ENCODE data around the gene ZFAND3. TPM values are rescaled to one million over a fixed set of nuclear protein-coding genes. Genes with fewer than 3 reads are reported as not detected.

The ZFAND3 gene
- polyA plus RNA-seq, 1 experiment = 15.5 TPM

GRCh38 chr6:37794825-37795224, 24.7 kb upstream of the ZFAND3 start:
- TF ChIP-seq CTCF (IDR thresholded peaks at IDR 0.05; ENCODE audit: low read depth, low read length) = no peak
- no peak for DNase-seq (ENCODE audit: low read depth, low spot score)
- ChIA-PET CTCF (interaction anchor here (0.5 to 1.0 kb wide), 3 partner anchors 11 to 124 kb away, joined by 4 to 7 read pairs (median 5); no protein-coding TSS in a partner anchor), POLR2A (no interaction called here)
- H3K9me3 ChIP-seq (ENCODE audit: control insufficient read depth, insufficient read depth, low read length) = no peaks in the 10 kb centered on the region
- no peaks in the 10 kb centered on the region for H3K27me3 ChIP-seq (ENCODE audit: control insufficient read depth, insufficient read depth, low read length)
- no peak overlapping the region for H3K4me3 ChIP-seq (ENCODE audit: low read depth, low read length)
- no peak overlapping the region for H3K27ac ChIP-seq (ENCODE audit: low read depth, low read length)

GRCh38 chr6:37798436-37799262, 20.9 kb upstream of the ZFAND3 start:
- H3K27me3 ChIP-seq (ENCODE audit: control insufficient read depth, insufficient read depth, low read length) = peaks cover 6% of the 10 kb centered on the region
- CTCF ChIA-PET = interaction anchor here (0.5 to 0.9 kb wide), 2 partner anchors 15 to 695 kb away, joined by 3 read pairs; no protein-coding TSS in a partner anchor
- no peak for TF ChIP-seq CTCF (IDR thresholded peaks at IDR 0.05; ENCODE audit: low read depth, low read length)
- DNase-seq (ENCODE audit: low read depth, low spot score) = no peak
- H3K27ac ChIP-seq (ENCODE audit: low read depth, low read length) = no peak overlapping the region
- H3K9me3 ChIP-seq (ENCODE audit: control insufficient read depth, insufficient read depth, low read length) = no peaks in the 10 kb centered on the region
- POLR2A ChIA-PET = no interaction called here
- no peak overlapping the region for H3K4me3 ChIP-seq (ENCODE audit: low read depth, low read length)

DNA sequence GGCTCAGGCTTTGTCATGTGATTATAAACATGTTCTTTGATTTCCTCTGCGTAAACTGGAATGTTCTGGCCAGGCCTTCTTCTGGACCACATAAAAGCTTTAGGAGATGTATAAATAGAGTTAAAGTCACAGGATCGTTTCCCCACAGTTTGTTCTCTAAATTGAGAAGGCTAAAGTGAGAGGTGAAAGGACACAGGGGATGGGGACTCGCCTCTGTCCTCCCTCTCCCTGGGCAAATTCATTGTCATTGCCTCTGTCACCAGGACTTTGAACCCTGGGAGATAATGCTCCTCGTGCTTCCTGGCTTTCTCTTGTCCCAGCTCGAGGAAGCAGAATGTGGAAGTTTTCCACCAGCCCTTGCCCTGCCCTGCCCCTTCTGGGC, 20.3 kb upstream of the ZFAND3 start:
- no peak for TF ChIP-seq CTCF (IDR thresholded peaks at IDR 0.05; ENCODE audit: low read depth, low read length)
- ChIA-PET POLR2A (no interaction called here), CTCF (no interaction called here)
- DNase-seq (ENCODE audit: low read depth, low spot score) = no peak
- no peaks in the 10 kb centered on the region for H3K9me3 ChIP-seq (ENCODE audit: control insufficient read depth, insufficient read depth, low read length)
- no peak overlapping the region for H3K4me3 ChIP-seq (ENCODE audit: low read depth, low read length)
- H3K27ac ChIP-seq (ENCODE audit: low read depth, low read length) = no peak overlapping the region
- H3K27me3 ChIP-seq (ENCODE audit: control insufficient read depth, insufficient read depth, low read length) = peaks cover 6% of the 10 kb centered on the region

- POLR2A ChIA-PET = no interaction called here
Observed at GRCh38 chr6:37800703-37801604, 18.6 kb upstream of the ZFAND3 start.

More at GRCh38 chr6:37800703-37801604, 18.6 kb upstream of the ZFAND3 start:
- CTCF ChIA-PET = interaction anchor here (1.0 to 2.8 kb wide), 2 partner anchors 9 to 10 kb away, joined by 5 to 11 read pairs; no protein-coding TSS in a partner anchor
- peaks cover 6% of the 10 kb centered on the region for H3K27me3 ChIP-seq (ENCODE audit: control insufficient read depth, insufficient read depth, low read length)
- no peak overlapping the region for H3K4me3 ChIP-seq (ENCODE audit: low read depth, low read length)
- no peak for TF ChIP-seq CTCF (IDR thresholded peaks at IDR 0.05; ENCODE audit: low read depth, low read length)
- no peak overlapping the region for H3K27ac ChIP-seq (ENCODE audit: low read depth, low read length)
- no peaks in the 10 kb centered on the region for H3K9me3 ChIP-seq (ENCODE audit: control insufficient read depth, insufficient read depth, low read length)
- no peak for DNase-seq (ENCODE audit: low read depth, low spot score)

All from AG04450 (cell line).